SK-N-SH (cell line): Measurements from ENCODE around the gene NLGN2. TPM values are rescaled to one million over a fixed set of nuclear protein-coding genes. Genes with fewer than 3 reads are reported as not detected.

ENCODE experiments used
- CTCF ChIA-PET: fragments of 300-600, 350-600 bp; formaldehyde crosslinking; extraction: SDS; loops from one replicate; lab custom pipeline; 2021; lab: Yijun Ruan, JAX
- POLR2A ChIA-PET: fragments of 350-600 bp; sonication (Branson Sonifier 250); formaldehyde crosslinking; extraction: SDS; loops from one replicate; lab custom pipeline; 2020; ENCODE audit warnings: antibody characterized with exemption, inconsistent platforms; lab: Yijun Ruan, JAX
- DNase-seq: peaks from one replicate; pipeline ENCODE4 v3.0.0; 2012
- H2AFZ ChIP-seq: fragments of 200-600 bp; sonication (generic); 2 replicates; pipeline ENCODE4 v1.8.1; 2016; ENCODE audit warnings: antibody characterized with exemption, mild to moderate bottlenecking, low read depth
- H3F3A ChIP-seq: fragments of 200-600 bp; sonication (generic); replicated peaks from 2 replicates; pipeline ENCODE3; 2016; ENCODE audit warnings: antibody characterized with exemption, mild to moderate bottlenecking; ENCODE audit not compliant: insufficient read depth
- H3K27ac ChIP-seq, 2 experiments: fragments of 200-500 bp in 1 of 2; fragments of 200-600 bp in 1 of 2; sonication (Bioruptor generic) in 1 of 2; sonication (generic), shearing (Covaris generic) in 1 of 2; 2 replicates each; pipeline versions ENCODE4 v1.5.1 to v1.6.1; 2014 to 2016; ENCODE audit warnings: low read depth in 2 of 2, inconsistent platforms in 1 of 2, low read length in 1 of 2, mild to moderate bottlenecking in 1 of 2, mixed read lengths in 1 of 2
- H3K27me3 ChIP-seq: fragments of 200-600 bp; sonication (generic), shearing (Covaris generic); 2 replicates; pipeline ENCODE4 v1.6.1; 2016; ENCODE audit warnings: mixed run types; ENCODE audit not compliant: insufficient read depth
- H3K36me3 ChIP-seq, 2 experiments: fragments of 200-500 bp in 1 of 2; fragments of 200-600 bp in 1 of 2; sonication (Bioruptor generic) in 1 of 2; sonication (generic) in 1 of 2; replicated peaks in 1 of 2; 2 replicates each; pipeline versions ENCODE3 to v1.5.1; 2014 to 2016; ENCODE audit warnings: low read length in 1 of 2, mild to moderate bottlenecking in 1 of 2; ENCODE audit not compliant: insufficient read depth in 2 of 2, control insufficient read depth in 1 of 2
- H3K4me1 ChIP-seq, 2 experiments: fragments of 200-500 bp in 1 of 2; fragments of 200-600 bp in 1 of 2; sonication (Bioruptor generic) in 1 of 2; sonication (generic), shearing (Covaris generic) in 1 of 2; 2 replicates each; pipeline versions ENCODE4 v1.5.1 to v1.6.1; 2014 to 2016; ENCODE audit warnings: low read depth in 1 of 2, low read length in 1 of 2, mixed run types in 1 of 2; ENCODE audit not compliant: insufficient read depth in 2 of 2, control insufficient read depth in 1 of 2
- H3K4me2 ChIP-seq: fragments of 200-600 bp; sonication (generic), shearing (Covaris generic); 2 replicates; pipeline ENCODE4 v1.6.1; 2017; ENCODE audit warnings: mixed run types
- H3K4me3 ChIP-seq, 2 experiments: fragments of 200-500 bp in 1 of 2; fragments of 200-600 bp in 1 of 2; sonication (Bioruptor generic) in 1 of 2; sonication (generic), shearing (Covaris generic) in 1 of 2; 2 replicates each; pipeline versions ENCODE4 v1.5.1 to v1.8.1; 2014 to 2016; ENCODE audit warnings: low read depth in 2 of 2, inconsistent platforms in 1 of 2, low read length in 1 of 2, mild to moderate bottlenecking in 1 of 2, mixed read lengths in 1 of 2, moderate library complexity in 1 of 2
- H3K79me2 ChIP-seq: fragments of 200-600 bp; sonication (generic); 2 replicates; pipeline ENCODE4 v1.8.1; 2017; ENCODE audit warnings: mild to moderate bottlenecking; ENCODE audit not compliant: insufficient read depth
- H3K9ac ChIP-seq: fragments of 200-600 bp; sonication (generic); 2 replicates; pipeline ENCODE4 v1.6.1; 2017; ENCODE audit warnings: mixed run types
- H3K9me2 ChIP-seq: fragments of 200-600 bp; sonication (generic); 2 replicates; pipeline ENCODE4 v1.6.1; 2017; ENCODE audit warnings: mixed run types
- H3K9me3 ChIP-seq: fragments of 200-600 bp; sonication (generic); 2 replicates; pipeline ENCODE4 v1.6.1; 2017; ENCODE audit warnings: mixed run types, mild to moderate bottlenecking, moderate library complexity
- H4K20me1 ChIP-seq: fragments of 200-600 bp; sonication (generic); 2 replicates; pipeline ENCODE4 v1.6.1; 2017; ENCODE audit warnings: mild to moderate bottlenecking, mixed run types; ENCODE audit not compliant: insufficient read depth
- CHD2 ChIP-seq: fragments of 150-350 bp; IDR thresholded peaks from 2 replicates; pipeline ENCODE4 v1.6.1; 2018; ENCODE audit warnings: low read length; ENCODE audit not compliant: partially characterized antibody
- ELF1 ChIP-seq: IDR thresholded peaks from 2 replicates; pipeline ENCODE4 v1.4.0; 2012
- EZH2phosphoT487 ChIP-seq: fragments of 200-600 bp; sonication (generic); IDR thresholded peaks from 2 replicates; pipeline ENCODE4 v1.6.1; 2017; ENCODE audit warnings: low read depth, mixed run types, mild to moderate bottlenecking, antibody characterized with exemption, moderate library complexity, borderline replicate concordance
- FOXJ3 ChIP-seq: sonication (generic); formaldehyde crosslinking; IDR thresholded peaks from 2 replicates; pipeline ENCODE4 v1.5.1; 2020; ENCODE audit warnings: mild to moderate bottlenecking, missing genetic modification reagents
- FOXM1 ChIP-seq: IDR thresholded peaks from 2 replicates; pipeline ENCODE4 v1.4.0; 2012; ENCODE audit warnings: low read depth, mild to moderate bottlenecking
- GABPA ChIP-seq: IDR thresholded peaks from 2 replicates; pipeline ENCODE4 v1.4.0; 2012; ENCODE audit warnings: low read depth, mild to moderate bottlenecking
- MEF2A ChIP-seq: IDR thresholded peaks from 2 replicates; pipeline ENCODE4 v1.4.0; 2012; ENCODE audit warnings: low read depth, borderline replicate concordance
- NFIC ChIP-seq: IDR thresholded peaks from 2 replicates; pipeline ENCODE4 v1.4.0; 2012; ENCODE audit warnings: borderline replicate concordance
- NRF1 ChIP-seq: IDR thresholded peaks from 2 replicates; pipeline ENCODE4 v1.6.1; 2012; ENCODE audit warnings: low read depth, mild to moderate bottlenecking, low read length
- POLR2AphosphoS5 ChIP-seq: IDR thresholded peaks from 2 replicates; pipeline ENCODE4 v1.6.1; 2012; ENCODE audit warnings: low read depth, low read length
- RAD21 ChIP-seq: IDR thresholded peaks from 2 replicates; pipeline ENCODE4 v1.6.1; 2012; ENCODE audit warnings: mild to moderate bottlenecking, low read length
- RCOR1 ChIP-seq: fragments of 150-350 bp; IDR thresholded peaks from 2 replicates; pipeline ENCODE4 v1.6.1; 2017; ENCODE audit warnings: antibody characterized with exemption, low read length
- RXRA ChIP-seq: IDR thresholded peaks from 2 replicates; pipeline ENCODE4 v1.4.0; 2012; ENCODE audit warnings: low read depth, mild to moderate bottlenecking, borderline replicate concordance
- WGBS: methylation state at CpG from one replicate; pipeline ENCODE4 v1.1.6; 2017; ENCODE audit warnings: low lambda C conversion rate; 5-methylcytosine and 5-hydroxymethylcytosine counted together
- polyA plus RNA-seq, 3 experiments: library from polyadenylated mRNA; depleted of rRNA; stranded (reverse); fragments of >200 nt; gene quantifications; 2 replicates each; pipeline ENCODE4 v1.2.3, GENCODE V29; 2012
- TF ChIP-seq, protein P1 (sequence below): IDR thresholded peaks from 2 replicates; pipeline ENCODE4 v1.6.1; 2012; ENCODE audit warnings: mild to moderate bottlenecking, low read depth, low read length, moderate library complexity
- TF ChIP-seq, protein P2 (sequence below): fragments of 150-350 bp; IDR thresholded peaks from 2 replicates; pipeline ENCODE4 v1.6.1; 2016; ENCODE audit warnings: mild to moderate bottlenecking, low read depth, low read length
- TF ChIP-seq, protein P3 (sequence below): IDR thresholded peaks from 2 replicates; pipeline ENCODE4 v1.4.0; 2012; ENCODE audit warnings: low read depth
- TF ChIP-seq, protein P4 (sequence below): IDR thresholded peaks from 2 replicates; pipeline ENCODE4 v1.4.0; 2012; ENCODE audit warnings: low read depth, borderline replicate concordance
- TF ChIP-seq, protein P5 (sequence below): IDR thresholded peaks from 2 replicates; pipeline ENCODE4 v1.4.0; 2012; ENCODE audit warnings: low read depth, borderline replicate concordance

Gene NLGN2
- polyA plus RNA-seq, 1 of the 3 experiments (the other 2 are of a cell fraction), result 29.9 TPM

DNA sequence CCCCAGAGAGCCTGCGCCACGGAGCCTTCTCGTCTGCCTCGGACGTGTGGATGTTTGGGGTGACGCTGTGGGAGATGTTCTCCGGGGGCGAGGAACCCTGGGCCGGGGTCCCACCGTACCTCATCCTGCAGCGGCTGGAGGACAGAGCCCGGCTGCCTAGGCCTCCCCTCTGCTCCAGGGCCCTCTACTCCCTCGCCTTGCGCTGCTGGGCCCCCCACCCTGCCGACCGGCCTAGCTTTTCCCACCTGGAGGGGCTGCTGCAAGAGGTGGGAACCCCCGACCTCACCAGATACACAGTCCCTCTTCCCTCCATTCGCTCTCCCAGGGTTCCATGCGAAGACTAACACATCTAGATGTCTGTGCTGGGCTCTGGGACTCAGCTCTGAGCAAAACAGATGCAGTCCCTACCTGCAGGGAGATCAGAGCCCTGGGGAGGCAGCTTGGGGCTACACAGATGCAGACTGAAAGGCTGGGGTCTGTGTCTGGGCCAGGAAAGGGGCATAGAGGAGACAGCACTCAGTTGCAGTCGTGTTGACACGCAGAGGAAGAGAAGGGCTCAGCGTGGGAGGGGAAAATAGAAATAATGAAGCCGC, 23.1 kb upstream of the NLGN2 start (continued):
- TF ChIP-seq, protein P1, sequence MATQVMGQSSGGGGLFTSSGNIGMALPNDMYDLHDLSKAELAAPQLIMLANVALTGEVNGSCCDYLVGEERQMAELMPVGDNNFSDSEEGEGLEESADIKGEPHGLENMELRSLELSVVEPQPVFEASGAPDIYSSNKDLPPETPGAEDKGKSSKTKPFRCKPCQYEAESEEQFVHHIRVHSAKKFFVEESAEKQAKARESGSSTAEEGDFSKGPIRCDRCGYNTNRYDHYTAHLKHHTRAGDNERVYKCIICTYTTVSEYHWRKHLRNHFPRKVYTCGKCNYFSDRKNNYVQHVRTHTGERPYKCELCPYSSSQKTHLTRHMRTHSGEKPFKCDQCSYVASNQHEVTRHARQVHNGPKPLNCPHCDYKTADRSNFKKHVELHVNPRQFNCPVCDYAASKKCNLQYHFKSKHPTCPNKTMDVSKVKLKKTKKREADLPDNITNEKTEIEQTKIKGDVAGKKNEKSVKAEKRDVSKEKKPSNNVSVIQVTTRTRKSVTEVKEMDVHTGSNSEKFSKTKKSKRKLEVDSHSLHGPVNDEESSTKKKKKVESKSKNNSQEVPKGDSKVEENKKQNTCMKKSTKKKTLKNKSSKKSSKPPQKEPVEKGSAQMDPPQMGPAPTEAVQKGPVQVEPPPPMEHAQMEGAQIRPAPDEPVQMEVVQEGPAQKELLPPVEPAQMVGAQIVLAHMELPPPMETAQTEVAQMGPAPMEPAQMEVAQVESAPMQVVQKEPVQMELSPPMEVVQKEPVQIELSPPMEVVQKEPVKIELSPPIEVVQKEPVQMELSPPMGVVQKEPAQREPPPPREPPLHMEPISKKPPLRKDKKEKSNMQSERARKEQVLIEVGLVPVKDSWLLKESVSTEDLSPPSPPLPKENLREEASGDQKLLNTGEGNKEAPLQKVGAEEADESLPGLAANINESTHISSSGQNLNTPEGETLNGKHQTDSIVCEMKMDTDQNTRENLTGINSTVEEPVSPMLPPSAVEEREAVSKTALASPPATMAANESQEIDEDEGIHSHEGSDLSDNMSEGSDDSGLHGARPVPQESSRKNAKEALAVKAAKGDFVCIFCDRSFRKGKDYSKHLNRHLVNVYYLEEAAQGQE, result no peak
- no peak for TF ChIP-seq ELF1
- TF ChIP-seq FOXJ3 (CRISPR knock-in tag), result no peak
- no peak for TF ChIP-seq CHD2
- no peak for TF ChIP-seq NRF1
- no peak for TF ChIP-seq GABPA

DNA sequence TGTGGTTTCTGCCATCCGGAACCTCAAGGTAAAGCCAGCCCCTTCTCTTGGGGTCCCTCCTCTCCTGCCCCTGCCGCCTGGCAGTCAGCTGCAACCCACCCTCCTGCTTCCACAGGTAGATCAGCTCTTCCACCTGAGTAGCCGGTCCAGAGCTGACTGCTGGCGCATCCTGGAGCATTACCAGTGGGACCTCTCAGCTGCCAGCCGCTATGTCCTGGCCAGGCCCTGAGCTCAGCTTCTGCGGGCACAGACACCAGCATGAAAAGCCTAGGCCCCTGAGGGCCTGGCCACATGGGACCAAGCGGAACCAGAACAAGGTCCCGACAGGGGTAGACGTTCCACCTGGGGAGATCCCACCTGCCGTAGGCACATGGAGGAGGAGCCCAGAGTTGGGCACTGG, 18.8 kb upstream of the NLGN2 start:
- 93% methylated on average over 9 of the region's 10 CpGs for WGBS
- ChIA-PET CTCF (interaction anchor here (0.9 to 2.5 kb wide), 6 partner anchors 8 to 172 kb away, joined by 3 to 13 read pairs (median 4); partner anchors contain the start of genes TMEM95 and TNK1), POLR2A (interaction anchor here (1.3 kb wide), 1 partner anchor 95 kb away, joined by 3 read pairs; the partner anchor contains the start of gene POLR2A)
- H3K9me3 ChIP-seq, result no peaks in the 10 kb centered on the region
- no peak overlapping the region for H3K4me2 ChIP-seq
- peaks cover 0 to 14% of the 10 kb centered on the region in 2 experiments; a peak in 1 of 4 replicates for H3K4me1 ChIP-seq
- H3K4me3 ChIP-seq, result no peak overlapping the region
- peaks cover 18 to 34% of the 10 kb centered on the region in 2 experiments for H3K36me3 ChIP-seq
- DNase-seq, result no peak
- H4K20me1 ChIP-seq, result no peaks in the 10 kb centered on the region
- H3K27ac ChIP-seq, result no peak overlapping the region
- H3K27me3 ChIP-seq, result no peaks in the 10 kb centered on the region
- no peaks in the 10 kb centered on the region for H3K9me2 ChIP-seq
- H3K79me2 ChIP-seq, result peaks cover 14% of the 10 kb centered on the region; the same call in 1 of the 2 replicates
- H2AFZ ChIP-seq, result no peak overlapping the region
- no peak overlapping the region for H3K9ac ChIP-seq
- H3F3A ChIP-seq, result peaks cover 5% of the 10 kb centered on the region
- TF ChIP-seq, protein P2, sequence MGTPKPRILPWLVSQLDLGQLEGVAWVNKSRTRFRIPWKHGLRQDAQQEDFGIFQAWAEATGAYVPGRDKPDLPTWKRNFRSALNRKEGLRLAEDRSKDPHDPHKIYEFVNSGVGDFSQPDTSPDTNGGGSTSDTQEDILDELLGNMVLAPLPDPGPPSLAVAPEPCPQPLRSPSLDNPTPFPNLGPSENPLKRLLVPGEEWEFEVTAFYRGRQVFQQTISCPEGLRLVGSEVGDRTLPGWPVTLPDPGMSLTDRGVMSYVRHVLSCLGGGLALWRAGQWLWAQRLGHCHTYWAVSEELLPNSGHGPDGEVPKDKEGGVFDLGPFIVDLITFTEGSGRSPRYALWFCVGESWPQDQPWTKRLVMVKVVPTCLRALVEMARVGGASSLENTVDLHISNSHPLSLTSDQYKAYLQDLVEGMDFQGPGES, result no peak
- TF ChIP-seq EZH2phosphoT487, result no peak
- no peak for TF ChIP-seq RCOR1
- TF ChIP-seq, protein P3, sequence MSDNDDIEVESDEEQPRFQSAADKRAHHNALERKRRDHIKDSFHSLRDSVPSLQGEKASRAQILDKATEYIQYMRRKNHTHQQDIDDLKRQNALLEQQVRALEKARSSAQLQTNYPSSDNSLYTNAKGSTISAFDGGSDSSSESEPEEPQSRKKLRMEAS, result no peak
- TF ChIP-seq, protein P4, sequence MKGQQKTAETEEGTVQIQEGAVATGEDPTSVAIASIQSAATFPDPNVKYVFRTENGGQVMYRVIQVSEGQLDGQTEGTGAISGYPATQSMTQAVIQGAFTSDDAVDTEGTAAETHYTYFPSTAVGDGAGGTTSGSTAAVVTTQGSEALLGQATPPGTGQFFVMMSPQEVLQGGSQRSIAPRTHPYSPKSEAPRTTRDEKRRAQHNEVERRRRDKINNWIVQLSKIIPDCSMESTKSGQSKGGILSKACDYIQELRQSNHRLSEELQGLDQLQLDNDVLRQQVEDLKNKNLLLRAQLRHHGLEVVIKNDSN, result no peak
- TF ChIP-seq FOXM1, result no peak
- TF ChIP-seq, protein P5, sequence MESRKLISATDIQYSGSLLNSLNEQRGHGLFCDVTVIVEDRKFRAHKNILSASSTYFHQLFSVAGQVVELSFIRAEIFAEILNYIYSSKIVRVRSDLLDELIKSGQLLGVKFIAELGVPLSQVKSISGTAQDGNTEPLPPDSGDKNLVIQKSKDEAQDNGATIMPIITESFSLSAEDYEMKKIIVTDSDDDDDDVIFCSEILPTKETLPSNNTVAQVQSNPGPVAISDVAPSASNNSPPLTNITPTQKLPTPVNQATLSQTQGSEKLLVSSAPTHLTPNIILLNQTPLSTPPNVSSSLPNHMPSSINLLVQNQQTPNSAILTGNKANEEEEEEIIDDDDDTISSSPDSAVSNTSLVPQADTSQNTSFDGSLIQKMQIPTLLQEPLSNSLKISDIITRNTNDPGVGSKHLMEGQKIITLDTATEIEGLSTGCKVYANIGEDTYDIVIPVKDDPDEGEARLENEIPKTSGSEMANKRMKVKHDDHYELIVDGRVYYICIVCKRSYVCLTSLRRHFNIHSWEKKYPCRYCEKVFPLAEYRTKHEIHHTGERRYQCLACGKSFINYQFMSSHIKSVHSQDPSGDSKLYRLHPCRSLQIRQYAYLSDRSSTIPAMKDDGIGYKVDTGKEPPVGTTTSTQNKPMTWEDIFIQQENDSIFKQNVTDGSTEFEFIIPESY, result no peak
- no peak for TF ChIP-seq ELF1
- TF ChIP-seq POLR2AphosphoS5, result no peak
- TF ChIP-seq, protein P1, result no peak
- TF ChIP-seq CHD2, result no peak
- no peak for TF ChIP-seq MEF2A
- no peak for TF ChIP-seq RXRA
- no peak for TF ChIP-seq RAD21
- no peak for TF ChIP-seq NFIC
